ENCODE data around the gene KCNH3.

The KCNH3 gene

DNA sequence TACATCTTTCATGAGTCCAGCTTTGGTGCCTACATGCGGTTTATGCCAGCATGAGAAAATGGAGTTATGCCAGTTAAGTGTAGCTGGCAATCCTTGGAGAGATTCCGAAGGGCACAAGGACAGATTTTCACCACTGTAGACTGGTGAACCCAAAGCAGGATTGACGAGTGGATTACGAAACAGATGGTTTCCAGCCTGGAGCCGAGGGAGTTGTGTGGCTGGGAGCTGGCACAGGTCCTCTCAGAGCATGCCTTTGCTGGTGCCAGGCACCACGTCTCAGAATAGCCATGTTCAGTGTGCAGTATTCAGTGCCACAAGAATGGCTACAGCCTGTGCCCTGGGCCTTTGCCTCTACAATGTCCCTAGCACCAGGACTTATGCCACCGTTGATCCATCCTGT, 13.2 kb downstream of the KCNH3 start:
- no peak for DNase-seq (ENCODE audit: low read depth)
- H3K4me3 ChIP-seq (ENCODE audit: low read depth, low read length), result no peak overlapping the region
- TF ChIP-seq, protein P1, sequence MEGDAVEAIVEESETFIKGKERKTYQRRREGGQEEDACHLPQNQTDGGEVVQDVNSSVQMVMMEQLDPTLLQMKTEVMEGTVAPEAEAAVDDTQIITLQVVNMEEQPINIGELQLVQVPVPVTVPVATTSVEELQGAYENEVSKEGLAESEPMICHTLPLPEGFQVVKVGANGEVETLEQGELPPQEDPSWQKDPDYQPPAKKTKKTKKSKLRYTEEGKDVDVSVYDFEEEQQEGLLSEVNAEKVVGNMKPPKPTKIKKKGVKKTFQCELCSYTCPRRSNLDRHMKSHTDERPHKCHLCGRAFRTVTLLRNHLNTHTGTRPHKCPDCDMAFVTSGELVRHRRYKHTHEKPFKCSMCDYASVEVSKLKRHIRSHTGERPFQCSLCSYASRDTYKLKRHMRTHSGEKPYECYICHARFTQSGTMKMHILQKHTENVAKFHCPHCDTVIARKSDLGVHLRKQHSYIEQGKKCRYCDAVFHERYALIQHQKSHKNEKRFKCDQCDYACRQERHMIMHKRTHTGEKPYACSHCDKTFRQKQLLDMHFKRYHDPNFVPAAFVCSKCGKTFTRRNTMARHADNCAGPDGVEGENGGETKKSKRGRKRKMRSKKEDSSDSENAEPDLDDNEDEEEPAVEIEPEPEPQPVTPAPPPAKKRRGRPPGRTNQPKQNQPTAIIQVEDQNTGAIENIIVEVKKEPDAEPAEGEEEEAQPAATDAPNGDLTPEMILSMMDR (IDR thresholded peaks at IDR 0.05; ENCODE audit: control insufficient read depth, extremely low read depth, insufficient read depth), result no peak

DNA sequence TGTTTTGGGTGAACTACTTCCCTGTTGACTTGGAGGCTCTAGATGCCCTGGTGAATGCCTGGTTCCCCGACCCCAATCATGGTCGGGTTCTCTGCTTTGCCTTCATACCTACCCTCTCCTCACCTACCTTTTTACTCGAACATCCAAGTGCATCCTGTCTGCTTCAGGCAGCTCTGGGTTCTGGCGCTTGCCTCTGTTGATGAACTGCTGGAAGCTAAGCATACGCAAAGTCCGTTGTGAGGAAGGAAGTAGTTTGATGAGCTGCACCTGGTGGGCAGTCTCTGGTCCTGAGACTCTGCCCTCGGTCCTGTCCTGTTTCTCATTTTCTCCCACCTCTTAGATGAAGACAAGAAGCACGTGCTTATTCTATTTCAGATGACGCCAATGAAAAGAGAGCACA, 13.6 kb downstream of the KCNH3 start:
- TF ChIP-seq, protein P1 (IDR thresholded peaks at IDR 0.05; ENCODE audit: control insufficient read depth, extremely low read depth, insufficient read depth), result no peak
- H3K4me3 ChIP-seq (ENCODE audit: low read depth, low read length), result no peak overlapping the region
- DNase-seq (ENCODE audit: low read depth), result no peak

DNA sequence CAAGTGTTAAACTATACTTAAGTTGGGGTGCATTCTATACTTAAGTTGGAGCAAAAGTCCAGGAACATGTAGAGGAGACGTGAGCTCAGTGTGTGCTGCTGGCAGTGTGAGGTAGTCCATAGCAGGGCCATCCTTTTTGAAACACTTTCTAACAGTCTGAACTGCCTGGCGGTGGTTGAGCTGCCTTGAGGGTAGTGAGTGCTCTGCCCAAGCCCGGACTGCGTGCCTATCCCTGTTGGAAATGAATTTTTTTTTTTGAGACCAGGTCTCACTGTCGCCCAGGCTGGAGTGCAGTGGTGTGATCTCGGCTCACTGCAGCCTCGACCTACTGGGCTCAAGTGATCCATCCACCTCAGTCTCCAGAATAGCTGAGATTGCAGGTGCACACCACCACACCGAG, 14.1 kb downstream of the KCNH3 start:
- no peak overlapping the region for H3K4me3 ChIP-seq (ENCODE audit: low read depth, low read length)
- TF ChIP-seq, protein P1 (IDR thresholded peaks at IDR 0.05; ENCODE audit: control insufficient read depth, extremely low read depth, insufficient read depth), result no peak
- no peak for DNase-seq (ENCODE audit: low read depth)

DNA sequence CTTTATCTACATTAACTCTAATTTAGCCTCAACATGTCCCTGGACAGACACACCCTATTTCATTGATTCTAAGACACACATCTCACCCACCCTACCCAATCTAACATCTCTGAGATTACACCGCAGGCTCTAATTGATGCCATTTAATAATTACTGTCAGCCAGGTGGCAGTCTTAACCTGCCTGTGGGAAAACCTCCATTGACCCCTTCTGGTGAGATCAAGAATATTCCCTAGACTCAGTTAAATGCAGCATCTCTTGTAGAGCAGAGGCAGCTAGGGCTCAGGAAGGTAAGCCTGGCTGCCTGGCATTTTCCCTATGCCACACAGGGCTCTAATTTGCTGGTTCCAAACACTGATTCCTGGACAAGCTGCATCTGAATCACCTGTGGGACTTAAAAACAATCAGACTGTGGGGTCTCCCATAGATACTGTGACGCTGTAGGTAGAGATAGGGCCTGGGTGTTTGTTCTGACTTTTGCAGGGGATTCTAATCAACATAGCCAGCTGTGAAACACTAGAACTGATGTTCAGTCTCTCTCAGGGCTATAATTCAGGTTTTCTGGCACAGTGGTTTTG, 14.8 kb downstream of the KCNH3 start:
- peak; percentile 36 for DNase-seq (ENCODE audit: low read depth)
- TF ChIP-seq, protein P1 (IDR thresholded peaks at IDR 0.05; ENCODE audit: control insufficient read depth, extremely low read depth, insufficient read depth), result peak; percentile 90
- H3K4me3 ChIP-seq (ENCODE audit: low read depth, low read length), result no peak overlapping the region

DNA sequence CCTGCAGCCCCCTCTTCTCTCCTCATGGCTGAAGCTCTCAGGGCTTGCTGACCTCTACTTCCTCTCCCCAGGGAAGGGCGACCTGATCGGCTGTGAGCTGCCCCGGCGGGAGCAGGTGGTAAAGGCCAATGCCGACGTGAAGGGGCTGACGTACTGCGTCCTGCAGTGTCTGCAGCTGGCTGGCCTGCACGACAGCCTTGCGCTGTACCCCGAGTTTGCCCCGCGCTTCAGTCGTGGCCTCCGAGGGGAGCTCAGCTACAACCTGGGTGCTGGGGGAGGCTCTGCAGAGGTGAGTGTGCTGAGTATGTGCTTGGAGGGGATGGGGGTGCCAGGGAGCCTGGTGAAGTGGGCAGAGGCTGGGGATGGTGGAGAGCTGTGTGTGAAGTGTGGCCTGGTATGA, 15.4 kb downstream of the KCNH3 start:
- no peak for DNase-seq (ENCODE audit: low read depth)
- TF ChIP-seq, protein P1 (IDR thresholded peaks at IDR 0.05; ENCODE audit: control insufficient read depth, extremely low read depth, insufficient read depth), result no peak
- no peak overlapping the region for H3K4me3 ChIP-seq (ENCODE audit: low read depth, low read length)

DNA sequence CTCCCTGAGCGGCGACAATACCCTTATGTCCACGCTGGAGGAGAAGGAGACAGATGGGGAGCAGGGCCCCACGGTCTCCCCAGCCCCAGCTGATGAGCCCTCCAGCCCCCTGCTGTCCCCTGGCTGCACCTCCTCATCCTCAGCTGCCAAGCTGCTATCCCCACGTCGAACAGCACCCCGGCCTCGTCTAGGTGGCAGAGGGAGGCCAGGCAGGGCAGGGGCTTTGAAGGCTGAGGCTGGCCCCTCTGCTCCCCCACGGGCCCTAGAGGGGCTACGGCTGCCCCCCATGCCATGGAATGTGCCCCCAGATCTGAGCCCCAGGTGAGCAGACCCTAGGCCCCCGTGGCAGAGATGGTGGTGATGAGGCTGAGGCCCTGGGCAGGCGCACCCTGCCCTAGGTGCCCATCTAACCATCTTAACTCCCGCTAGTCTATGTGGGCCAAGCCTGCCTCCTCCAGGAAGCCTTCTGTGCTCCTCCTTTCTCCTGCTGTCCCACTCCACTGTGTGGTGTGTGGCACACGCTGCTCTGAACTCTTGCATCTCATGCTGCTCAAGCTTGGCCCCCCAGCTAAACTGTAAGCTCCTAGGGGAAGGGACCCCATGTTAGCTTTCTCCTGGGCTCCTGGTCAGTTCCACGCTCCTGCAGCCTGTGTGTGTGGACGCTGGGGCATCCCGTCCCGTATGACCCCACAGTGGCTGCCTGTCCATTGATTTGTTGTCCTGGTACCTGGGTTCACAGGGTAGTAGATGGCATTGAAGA, 17.0 kb downstream of the KCNH3 start:
- TF ChIP-seq, protein P1 (IDR thresholded peaks at IDR 0.05; ENCODE audit: control insufficient read depth, extremely low read depth, insufficient read depth), result no peak
- no peak for DNase-seq (ENCODE audit: low read depth)

More for the DNA sequence above, 17.0 kb downstream of the KCNH3 start:
- no peak overlapping the region for H3K4me3 ChIP-seq (ENCODE audit: low read depth, low read length)

Data from LNCaP clone FGC (cell line).